HG02763 (cell line): ENCODE results near the gene CTDSP1.

ENCODE experiments used
- ATAC-seq: cut with Tn5 transposase; IDR thresholded peaks from one replicate; pipeline ENCODE4 v1.9.1; 2021; ENCODE audit warnings: mild to moderate bottlenecking, moderate library complexity; ENCODE audit not compliant: unreplicated experiment

CTDSP1 gene, protein sequence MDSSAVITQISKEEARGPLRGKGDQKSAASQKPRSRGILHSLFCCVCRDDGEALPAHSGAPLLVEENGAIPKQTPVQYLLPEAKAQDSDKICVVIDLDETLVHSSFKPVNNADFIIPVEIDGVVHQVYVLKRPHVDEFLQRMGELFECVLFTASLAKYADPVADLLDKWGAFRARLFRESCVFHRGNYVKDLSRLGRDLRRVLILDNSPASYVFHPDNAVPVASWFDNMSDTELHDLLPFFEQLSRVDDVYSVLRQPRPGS

DNA sequence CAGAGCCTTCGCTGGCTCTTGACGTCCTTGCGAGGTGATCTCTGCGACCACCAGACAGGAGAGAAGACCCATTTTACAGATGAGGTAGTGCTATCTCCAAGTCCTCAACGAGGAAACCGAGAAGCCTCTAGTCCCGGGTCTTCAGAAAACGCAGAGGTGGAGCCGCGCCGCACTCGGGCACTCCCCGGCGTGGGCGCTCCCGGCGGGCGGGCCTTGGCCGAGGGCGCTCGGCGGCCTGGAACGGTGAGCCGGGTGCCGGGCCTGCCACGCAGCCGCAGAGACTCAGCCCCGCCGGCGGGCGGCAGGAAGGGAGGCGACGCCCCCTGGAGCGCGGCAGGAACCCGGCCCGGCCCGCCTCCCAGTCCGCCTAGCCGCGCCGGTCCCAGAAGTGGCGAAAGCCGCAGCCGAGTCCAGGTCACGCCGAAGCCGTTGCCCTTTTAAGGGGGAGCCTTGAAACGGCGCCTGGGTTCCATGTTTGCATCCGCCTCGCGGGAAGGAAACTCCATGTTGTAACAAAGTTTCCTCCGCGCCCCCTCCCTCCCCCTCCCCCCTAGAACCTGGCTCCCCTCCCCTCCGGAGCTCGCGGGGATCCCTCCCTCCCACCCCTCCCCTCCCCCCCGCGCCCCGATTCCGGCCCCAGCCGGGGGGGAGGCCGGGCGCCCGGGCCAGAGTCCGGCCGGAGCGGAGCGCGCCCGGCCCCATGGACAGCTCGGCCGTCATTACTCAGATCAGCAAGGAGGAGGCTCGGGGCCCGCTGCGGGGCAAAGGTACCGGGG is at the start of gene CTDSP1:
Gene CTDSP1, plus strand, starts transcription at position 478 of the 776 bp plus-strand sequence. Its CDS starts 223 bp downstream, at position 701.
- ATAC-seq = peak; percentile 43

DNA sequence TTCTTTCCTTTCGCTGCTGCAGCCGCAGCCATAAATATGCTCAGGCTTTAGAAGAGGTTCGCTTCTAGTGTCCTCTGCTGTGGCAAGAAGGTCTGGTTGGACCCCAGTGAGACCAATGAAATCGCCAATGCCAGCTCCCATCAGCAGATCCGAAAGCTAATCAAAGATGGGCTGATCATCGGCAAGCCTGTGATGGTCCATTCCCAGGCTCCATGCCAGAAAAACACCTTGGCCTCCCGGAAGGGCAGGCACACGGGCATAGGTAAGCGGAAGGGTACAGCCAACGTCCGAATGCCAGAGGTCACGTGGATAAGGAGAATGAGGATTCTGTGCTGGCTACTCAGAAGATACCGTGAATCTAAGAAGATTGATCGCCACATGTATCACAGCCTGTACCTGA is 45.6 kb upstream of the CTDSP1 start:
- ATAC-seq = no peak

DNA sequence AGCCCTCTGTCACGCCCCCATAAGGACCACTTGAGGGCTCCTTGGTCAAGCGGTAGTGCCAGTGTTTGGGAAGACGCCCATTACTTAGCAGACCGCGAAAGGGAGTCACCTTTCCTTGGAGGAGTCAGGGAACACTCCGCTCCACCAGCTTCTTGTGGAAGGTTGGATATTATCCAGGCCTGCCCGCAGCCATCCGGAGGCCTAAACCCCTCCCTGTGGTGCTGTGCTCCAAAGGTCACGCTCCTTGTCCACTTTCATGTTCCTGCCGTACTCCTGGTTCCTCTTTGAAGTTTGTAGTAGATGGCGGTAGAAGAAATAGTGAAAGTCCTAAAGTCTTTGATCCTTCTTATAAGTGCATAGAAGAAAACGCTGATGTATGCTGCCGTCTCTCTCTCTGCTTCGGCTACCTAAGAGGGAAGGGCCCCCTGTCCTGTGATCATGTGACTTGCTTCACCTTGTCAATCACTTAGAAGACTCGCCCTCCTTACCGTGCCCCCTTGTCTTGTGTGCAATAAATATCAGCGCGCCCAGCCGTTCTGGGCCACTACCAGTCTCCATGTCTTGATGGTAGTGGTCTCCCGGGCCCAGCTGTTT is 44.7 kb upstream of the CTDSP1 start:
- ATAC-seq = no peak

DNA sequence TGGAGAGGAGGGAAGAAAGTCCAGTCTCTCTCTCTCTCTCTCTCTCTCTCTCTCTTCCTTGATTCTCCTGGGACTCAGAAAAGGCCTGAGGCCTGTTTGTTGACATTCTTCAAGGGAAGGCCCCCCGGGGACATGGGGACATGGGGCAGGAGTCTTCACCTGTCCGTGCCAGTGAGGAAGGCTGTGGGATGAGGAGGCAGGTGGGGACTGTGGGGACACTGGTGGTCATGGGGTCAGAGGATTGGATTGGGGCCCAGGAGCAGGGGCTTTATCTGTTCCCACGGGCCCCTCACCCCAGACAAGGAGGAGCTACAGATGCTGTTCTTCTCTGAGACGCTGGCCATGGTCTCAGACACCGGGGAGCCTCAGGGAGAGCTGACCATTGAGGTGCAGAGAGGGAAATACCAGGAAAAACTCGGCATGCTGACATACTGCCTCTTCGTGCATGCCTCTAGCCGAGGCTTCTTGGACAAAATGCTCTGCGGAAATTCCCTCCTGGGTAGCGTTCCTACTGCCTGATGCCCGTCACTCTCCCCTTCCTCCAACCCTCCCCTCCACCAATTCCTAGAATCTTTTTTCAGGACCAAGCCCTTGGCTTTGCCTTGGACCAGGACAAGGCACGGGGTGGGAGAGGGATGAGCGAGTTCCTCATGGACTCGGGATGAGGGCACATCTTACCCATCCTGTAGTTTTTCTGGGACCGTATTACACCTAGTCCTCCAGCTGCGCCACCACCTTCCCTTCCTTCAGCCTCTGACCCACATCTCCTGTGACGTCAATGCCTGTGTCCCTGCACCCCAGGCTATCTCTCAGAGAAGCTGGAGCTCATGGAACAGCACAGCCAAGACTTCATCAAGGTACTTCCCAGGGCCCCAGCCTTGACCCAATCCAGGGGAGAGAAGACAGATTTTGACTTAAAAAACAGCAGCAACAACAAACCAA is 42.2 kb upstream of the CTDSP1 start:
- ATAC-seq = no peak

DNA sequence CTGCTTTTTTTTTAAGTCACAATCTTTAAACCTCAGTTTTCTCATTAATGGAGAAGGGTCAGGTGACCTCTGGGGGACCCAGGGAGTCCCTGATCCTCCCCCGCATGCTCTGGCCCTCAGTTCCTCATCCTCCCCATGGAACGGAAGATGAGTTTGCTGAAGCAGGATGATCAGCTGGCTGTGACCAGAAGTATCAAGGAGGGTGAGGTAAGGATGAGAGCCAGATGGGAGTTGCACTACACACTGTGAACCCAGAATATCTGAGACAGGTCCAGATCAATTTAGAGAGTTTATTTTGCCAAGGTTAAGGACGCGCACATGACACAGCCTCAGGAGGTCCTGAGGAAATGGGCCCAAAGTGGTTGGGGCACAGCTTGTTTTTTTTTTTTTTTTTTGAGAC is 39.2 kb upstream of the CTDSP1 start:
- no peak for ATAC-seq

- no peak for ATAC-seq
These were observed 37.1 kb upstream of the CTDSP1 start for GRCh38 chr2:218362606-218363005.

DNA sequence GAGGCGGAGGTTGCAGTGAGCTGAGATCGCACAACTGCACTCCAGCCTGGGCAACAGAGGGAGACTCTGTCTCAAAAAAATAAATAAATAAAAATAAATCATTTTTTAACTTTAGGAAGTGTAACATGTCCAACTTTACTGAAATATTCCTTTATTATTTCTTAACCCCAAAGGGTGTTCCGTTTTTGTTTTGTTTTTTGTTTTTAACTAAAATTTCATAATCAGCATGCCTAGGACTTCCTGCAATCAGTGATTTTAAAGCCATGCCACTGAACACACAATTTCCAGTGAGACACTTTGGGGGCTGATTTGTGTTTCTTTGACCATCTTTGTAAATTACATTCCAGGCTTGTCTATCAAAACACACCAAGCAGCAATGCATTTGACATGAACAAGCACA is 35.9 kb upstream of the CTDSP1 start:
- no peak for ATAC-seq

DNA sequence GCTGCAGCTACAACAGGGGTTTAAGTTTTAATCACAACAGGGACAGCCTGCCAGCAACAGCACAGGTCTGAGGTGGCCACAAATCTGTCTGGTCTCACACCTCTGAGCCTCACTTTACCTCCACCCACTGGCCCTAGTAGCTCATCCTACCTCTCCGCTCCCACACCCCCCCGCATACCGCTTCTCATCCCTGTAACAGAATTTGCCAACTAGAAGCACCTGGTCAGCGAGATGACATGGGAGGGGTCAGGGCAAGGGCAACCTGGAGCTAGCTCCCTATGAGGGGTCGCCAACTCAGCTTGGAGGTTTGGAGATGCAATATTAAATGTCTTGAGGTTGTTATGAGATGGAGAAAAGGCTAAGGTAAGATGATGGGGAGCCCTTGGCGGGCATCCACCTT is 35.5 kb upstream of the CTDSP1 start:
- no peak for ATAC-seq

- ATAC-seq = no peak
These were observed 32.9 kb upstream of the CTDSP1 start for GRCh38 chr2:218366621-218367414.

DNA sequence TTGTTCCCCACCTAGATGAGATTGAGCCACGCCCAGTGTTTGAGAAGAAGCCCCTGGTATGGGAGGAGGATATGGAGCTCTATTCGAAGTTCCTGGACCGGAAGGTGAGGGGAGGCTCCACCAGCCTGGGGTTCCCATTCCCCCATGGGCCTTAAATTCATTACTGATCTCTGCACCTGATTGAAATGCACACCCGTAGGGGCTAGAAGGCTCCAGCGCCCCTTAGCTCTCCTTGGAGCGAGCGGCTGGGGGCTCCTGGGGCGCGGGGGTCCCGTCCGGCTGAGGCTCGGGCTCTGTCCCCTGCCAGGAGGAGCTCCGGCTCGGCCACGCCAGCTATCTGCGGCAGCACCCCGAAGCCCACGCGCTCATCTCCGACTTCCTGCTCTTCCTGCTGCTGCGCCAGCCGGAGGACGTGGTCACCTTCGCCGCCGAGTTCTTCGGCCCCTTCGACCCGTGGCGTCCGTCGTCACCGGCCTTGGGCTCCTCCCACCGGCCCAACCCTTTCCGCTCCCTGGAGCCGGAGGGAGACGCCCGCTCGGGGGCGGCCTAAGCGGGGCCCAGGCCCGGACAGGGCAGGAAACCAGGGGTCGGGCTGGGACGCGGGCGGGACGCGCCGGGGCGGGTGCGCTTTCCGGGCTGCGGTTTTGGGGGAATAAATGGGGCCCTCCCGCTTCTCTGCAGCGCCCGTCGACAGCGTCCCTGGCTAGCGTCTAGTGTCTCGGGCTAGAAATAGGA is 32.1 kb upstream of the CTDSP1 start:
- peak; percentile 90 for ATAC-seq

GRCh38 chr2:218368150-218368528 is 31.5 kb upstream of the CTDSP1 start:
- no peak for ATAC-seq

DNA sequence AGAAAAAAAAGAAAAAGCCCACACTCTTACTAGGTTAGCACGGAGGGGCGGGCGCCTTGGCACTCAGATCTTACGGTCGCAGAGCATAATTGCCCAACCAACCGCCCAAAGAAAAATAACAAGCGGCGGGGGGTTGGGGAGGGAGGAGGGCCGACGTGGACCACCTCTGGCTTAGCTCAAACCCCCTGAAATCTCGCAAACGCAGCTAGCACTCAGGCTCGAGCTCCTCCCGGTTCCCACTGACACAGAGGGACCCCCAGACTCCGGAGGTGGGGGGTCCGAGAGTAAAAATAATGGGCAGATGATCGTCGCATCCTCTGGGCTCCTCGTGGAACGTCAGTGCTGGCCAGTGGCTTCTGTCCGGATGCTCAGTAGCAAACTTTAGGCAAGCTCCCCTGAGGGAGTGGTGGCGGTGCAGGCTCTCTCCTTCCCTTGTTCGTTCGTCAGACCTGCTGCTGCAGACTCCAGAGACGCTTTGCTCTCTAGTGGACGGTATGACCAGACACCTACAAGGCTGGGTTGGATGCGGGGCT is 31.0 kb upstream of the CTDSP1 start:
- no peak for ATAC-seq

DNA sequence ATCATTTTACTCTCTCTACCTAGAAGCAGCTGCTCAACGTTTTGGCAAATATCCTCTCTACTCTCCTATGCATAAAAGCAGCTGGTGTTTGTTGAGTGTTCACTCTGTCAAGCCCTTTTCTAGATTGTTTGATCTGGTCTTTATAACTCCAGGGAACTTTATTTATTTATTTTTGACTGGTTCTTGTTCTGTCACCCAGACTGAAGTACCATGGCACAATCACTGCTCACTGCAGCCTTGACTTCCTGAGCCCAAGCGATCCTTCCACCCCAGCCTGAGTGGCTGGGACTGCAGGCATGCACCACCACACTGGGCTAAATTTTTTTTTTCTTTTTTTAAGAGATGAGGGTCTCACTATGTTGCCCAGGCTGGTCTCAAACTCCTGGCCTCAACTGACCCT is 30.3 kb upstream of the CTDSP1 start:
- no peak for ATAC-seq

GRCh38 chr2:218370410-218371063 is 29.1 kb upstream of the CTDSP1 start:
- ATAC-seq = no peak

- ATAC-seq = no peak
These were observed 27.7 kb upstream of the CTDSP1 start for GRCh38 chr2:218371983-218372350.

- ATAC-seq = no peak
These were observed 24.9 kb upstream of the CTDSP1 start for GRCh38 chr2:218374795-218375194.

DNA sequence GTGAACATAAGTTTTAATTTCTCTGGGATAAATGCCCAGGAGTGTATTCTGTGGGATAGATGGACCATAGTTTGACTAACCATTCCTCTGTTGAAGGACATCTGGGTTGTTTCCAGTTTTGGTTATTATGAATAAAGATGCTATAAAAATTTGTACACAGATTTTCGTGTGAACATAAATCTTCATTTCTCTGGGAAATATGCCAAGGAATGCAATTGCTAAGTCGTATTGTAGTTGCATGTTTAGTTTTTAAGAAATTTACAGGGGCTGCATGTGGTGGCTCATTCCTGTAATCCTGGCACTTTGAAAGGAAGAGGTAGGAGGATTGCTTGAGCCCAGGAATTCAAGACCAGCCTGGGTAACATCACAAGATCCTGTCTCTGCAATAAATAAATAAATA is 24.5 kb upstream of the CTDSP1 start:
- no peak for ATAC-seq

DNA sequence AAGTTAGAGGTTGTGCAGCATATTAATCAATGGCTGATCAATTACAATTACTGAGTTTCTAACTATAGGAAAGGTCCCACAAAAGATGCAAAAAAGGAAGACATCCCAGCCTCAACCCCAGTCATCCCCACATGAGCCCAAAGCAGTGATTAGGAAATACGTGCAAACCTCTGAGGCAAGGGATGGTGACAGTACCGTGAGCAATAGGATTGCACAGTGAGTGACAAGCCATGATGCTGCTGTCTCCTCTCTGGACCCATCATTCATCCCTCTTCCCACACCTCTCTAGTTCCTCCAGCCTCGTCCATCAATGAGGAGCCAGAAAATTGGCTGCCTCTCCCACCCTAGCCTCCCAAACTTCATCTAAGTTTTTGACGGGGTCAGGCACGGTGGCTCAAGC is 21.6 kb upstream of the CTDSP1 start:
- no peak for ATAC-seq

DNA sequence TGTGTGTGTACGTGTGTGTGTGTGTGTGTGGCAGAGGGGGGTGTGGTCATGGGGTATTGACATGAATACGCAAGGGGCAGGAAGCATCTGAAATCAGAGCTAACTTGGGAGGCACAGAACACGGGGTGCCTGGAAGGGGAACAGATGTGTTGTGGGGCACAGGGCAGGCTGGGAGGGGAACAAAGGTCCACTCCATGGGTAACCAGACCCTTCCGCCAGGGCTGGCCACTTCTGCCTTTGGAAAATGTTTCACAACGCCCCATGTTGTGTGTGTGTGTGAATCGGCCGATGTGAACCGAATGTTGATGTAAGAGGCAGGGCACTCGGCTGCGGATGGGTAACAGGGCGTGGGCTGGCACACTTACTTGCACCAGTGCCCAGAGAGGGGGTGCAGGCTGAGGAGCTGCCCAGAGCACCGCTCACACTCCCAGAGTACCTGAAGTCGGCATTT is 17.7 kb upstream of the CTDSP1 start, which contains the start of gene SLC11A1:
Gene SLC11A1, plus strand, starts transcription at position 358 of the 451 bp plus-strand sequence. CDS start 96 bp downstream, outside the sequence.
- ATAC-seq = no peak
